Endothelial cell of umbilical vein (primary cell): Measurements from ENCODE around the gene LRCOL1. TPM values are rescaled to one million over a fixed set of nuclear protein-coding genes. Genes with fewer than 3 reads are reported as not detected.

ENCODE experiments used
- BruUV-seq: library from RNA; stranded (reverse); fragments of 400-500 nt; replicated peaks from 2 replicates; lab custom pipeline; 2021; lab: Mats Ljungman, UMichigan
- CTCF ChIA-PET: fragments of 300-600, 350-600 bp; sonication (Branson Sonifier 250); formaldehyde crosslinking; loops from one replicate; lab custom pipeline; 2021; ENCODE audit warnings: antibody characterized with exemption, inconsistent platforms; lab: Charles Lee
- POLR2A ChIA-PET: fragments of 300-600, 350-600 bp; sonication (Branson Sonifier 250); formaldehyde crosslinking; loops from one replicate; lab custom pipeline; 2021; ENCODE audit warnings: antibody characterized with exemption, inconsistent platforms; lab: Charles Lee
- DNase-seq: peaks from one replicate; pipeline ENCODE4 v3.0.0-alpha.2; 2011; ENCODE audit warnings: low read depth, low spot score
- FAIRE-seq: peaks from 2 replicates; lab custom pipeline; 2011; peaks lifted over from hg19 to GRCh38; lab: Jason Lieb, UNC
- H2AFZ ChIP-seq: 2 replicates; pipeline ENCODE4 v1.6.0; 2012; ENCODE audit warnings: low read depth, low read length, control low read depth, inconsistent platforms
- H3K27ac ChIP-seq: 2 replicates; pipeline ENCODE4 v1.5.1; 2011; ENCODE audit warnings: low read depth, mild to moderate bottlenecking, control low read depth, low read length, moderate library complexity; ENCODE audit not compliant: insufficient read depth
- H3K27me3 ChIP-seq, 2 experiments: 2 replicates each; pipeline versions ENCODE4 v1.6.0 to v1.6.1; 2011; ENCODE audit warnings: low read length in 2 of 2, mixed read lengths in 1 of 2; ENCODE audit not compliant: control insufficient read depth in 2 of 2, insufficient read depth in 2 of 2
- H3K36me3 ChIP-seq, 2 experiments: 2 replicates in 1 of 2; 3 replicates in 1 of 2; pipeline ENCODE4 v1.5.1; 2011; ENCODE audit warnings: low read length in 2 of 2, mild to moderate bottlenecking in 1 of 2, moderate library complexity in 1 of 2; ENCODE audit not compliant: control insufficient read depth in 2 of 2, insufficient read depth in 2 of 2; ENCODE audit errors: extremely low read depth in 1 of 2
- H3K4me1 ChIP-seq: 3 replicates; pipeline ENCODE4 v1.5.1; 2011; ENCODE audit warnings: mild to moderate bottlenecking, low read length; ENCODE audit not compliant: control insufficient read depth, insufficient read depth; ENCODE audit errors: extremely low read depth
- H3K4me2 ChIP-seq: 2 replicates; pipeline ENCODE4 v1.6.1; 2011; ENCODE audit warnings: low read length, control low read depth, mixed read lengths; ENCODE audit not compliant: insufficient read depth
- H3K4me3 ChIP-seq, 3 experiments: fragments of 200-600 bp in 1 of 3; sonication (generic), shearing (Covaris generic) in 1 of 3; replicated peaks in 1 of 3; 2 replicates each; pipeline ENCODE4 v1.5.1; 2011 to 2016; ENCODE audit warnings: control low read depth in 3 of 3, low read length in 3 of 3, mild to moderate bottlenecking in 2 of 3, inconsistent platforms in 1 of 3, low read depth in 1 of 3, moderate library complexity in 1 of 3; ENCODE audit not compliant: insufficient read depth in 1 of 3
- H3K79me2 ChIP-seq: 2 replicates; pipeline ENCODE4 v1.6.0; 2012; ENCODE audit warnings: low read length, inconsistent platforms; ENCODE audit not compliant: control insufficient read depth, insufficient read depth
- H3K9ac ChIP-seq: replicated peaks from 2 replicates; pipeline ENCODE3; 2011; ENCODE audit warnings: low read length, control low read depth; ENCODE audit not compliant: insufficient read depth; ENCODE audit errors: extremely low read depth
- H3K9me1 ChIP-seq: replicated peaks from 3 replicates; pipeline ENCODE4 v1.6.0; 2011; ENCODE audit warnings: mild to moderate bottlenecking, low read length; ENCODE audit not compliant: control insufficient read depth, insufficient read depth; ENCODE audit errors: extremely low read depth
- H3K9me3 ChIP-seq: replicated peaks from 2 replicates; pipeline ENCODE4 v1.5.1; 2012; ENCODE audit warnings: low read length, inconsistent platforms; ENCODE audit not compliant: control insufficient read depth, insufficient read depth
- H4K20me1 ChIP-seq: replicated peaks from 2 replicates; pipeline ENCODE3; 2011; ENCODE audit warnings: mild to moderate bottlenecking, low read length; ENCODE audit not compliant: control insufficient read depth, insufficient read depth; ENCODE audit errors: extremely low read depth
- CTCF ChIP-seq, 2 donors: IDR thresholded peaks; 1 replicate in 1 of 2; 2 replicates in 1 of 2; pipeline ENCODE4 v1.5.1; 2011; ENCODE audit warnings: low read length in 2 of 2, mild to moderate bottlenecking in 2 of 2, moderate library complexity in 2 of 2, control low read depth in 1 of 2, inconsistent platforms in 1 of 2, low read depth in 1 of 2; ENCODE audit not compliant: insufficient read depth in 1 of 2; ENCODE audit errors: extremely low read depth in 1 of 2
- EZH2 ChIP-seq: IDR thresholded peaks from 2 replicates; pipeline ENCODE4 v1.6.1; 2012; ENCODE audit warnings: borderline replicate concordance, low read depth, mild to moderate bottlenecking, moderate library complexity, low read length, inconsistent platforms; ENCODE audit not compliant: severe bottlenecking
- FOS ChIP-seq: IDR thresholded peaks from 2 replicates; pipeline ENCODE4 v1.6.1; 2011; ENCODE audit warnings: mild to moderate bottlenecking, low read length, moderate library complexity, borderline replicate concordance; ENCODE audit not compliant: insufficient read depth
- GATA2 ChIP-seq: IDR thresholded peaks from 2 replicates; pipeline ENCODE4 v1.7.0; 2011; ENCODE audit warnings: low read depth, mild to moderate bottlenecking, moderate library complexity, mixed read lengths, low read length; ENCODE audit not compliant: insufficient read length, insufficient read depth
- JUN ChIP-seq: IDR thresholded peaks from 2 replicates; pipeline ENCODE4 v1.6.1; 2011; ENCODE audit warnings: borderline replicate concordance, low read depth; ENCODE audit not compliant: insufficient read length, insufficient read depth
- MAX ChIP-seq: IDR thresholded peaks from 2 replicates; pipeline ENCODE4 v1.6.1; 2011; ENCODE audit not compliant: insufficient read depth, insufficient read length
- MYC ChIP-seq: IDR thresholded peaks from one replicate; pipeline ENCODE4 v1.6.1; 2011; ENCODE audit warnings: mild to moderate bottlenecking, low read depth, low read length
- POLR2A ChIP-seq: IDR thresholded peaks from 2 replicates; pipeline ENCODE4 v1.6.1; 2012; ENCODE audit warnings: low read depth, mild to moderate bottlenecking, control low read depth, low read length
- POLR2AphosphoS5 ChIP-seq: IDR thresholded peaks from 2 replicates; pipeline ENCODE4 v1.6.1; 2012; ENCODE audit warnings: low read depth, mild to moderate bottlenecking, control low read depth, low read length, moderate library complexity; ENCODE audit not compliant: insufficient read depth
- dilution Hi-C: fragments of 300-500 bp; cut with MboI; formaldehyde crosslinking; loops from one replicate; pipeline ENCODE4 v1.15.0; 2019; ENCODE audit warnings: low sequenced_read_pairs; ENCODE audit not compliant: extremely low pct_ligation_motif_present
- intact Hi-C: fragments of 100-400 bp; cut with micrococcal nuclease; formaldehyde crosslinking; loops from one replicate; pipeline ENCODE4 v1.10.0; 2022
- polyA plus RNA-seq, 4 experiments: library from polyadenylated mRNA; depleted of rRNA in 3 of 4; stranded (reverse) in 3 of 4; unstranded in 1 of 4; fragments of >200 nt; gene quantifications; 2 replicates each; pipeline versions ENCODE4 v1.2.1 to v1.2.3, GENCODE V29; 2011 to 2012; ENCODE audit warnings: missing spikeins in 1 of 4
- total RNA-seq: library from RNA; stranded (reverse); gene quantifications from 2 replicates; pipeline ENCODE4 v1.2.3, GENCODE V29; 2021

LRCOL1 gene
- total and polyA plus RNA-seq, 2 donors (not counting 3 experiments of a cell fraction or from before 2014, with no cell fraction given), result 1.2 to 1.5 TPM

GRCh38 chr12:132560614-132561426 lies 49.6 kb downstream of the LRCOL1 start:
- intact Hi-C loops (loop anchor here (1.0 to 2.0 kb wide), 5 partner anchors 54 to 408 kb away; partner anchors contain the start of gene FBRSL1), dilution Hi-C loops (no loop called here)
- BruUV-seq, result TSS peak; percentile 26
- Histone ChIP-seq H3K36me3 (peaks cover 0 to 2% of the 10 kb centered on the region in 2 experiments), H3K4me2 (peak overlapping the region; percentile 72), H2AFZ (peak overlapping the region; percentile 35), H3K9ac (peak overlapping the region; percentile 67), H3K79me2 (peaks cover 47% of the 10 kb centered on the region), H3K27me3 (no peaks in the 10 kb centered on the region), H3K4me3 (peak overlapping the region; percentile 79 to 91 (median 81)), H4K20me1 (peaks cover 2% of the 10 kb centered on the region), H3K27ac (peak overlapping the region; percentile 41), H3K4me1 (peaks cover 5% of the 10 kb centered on the region), H3K9me3 (no peaks in the 10 kb centered on the region), H3K9me1 (no peaks in the 10 kb centered on the region)
- peak; percentile 58 for FAIRE-seq
- CTCF ChIA-PET, result interaction anchor here (0.8 to 3.7 kb wide), 32 partner anchors 9 to 407 kb away, joined by 3 to 58 read pairs (median 4); partner anchors contain the start of gene LRCOL1
- peak; percentile 42 for TF ChIP-seq POLR2A
- TF ChIP-seq GATA2, result no peak
- no peak for TF ChIP-seq MAX
- TF ChIP-seq POLR2AphosphoS5, result peak; percentile 36
- no peak for TF ChIP-seq EZH2
- no peak for TF ChIP-seq JUN
- no peak for TF ChIP-seq FOS
- no peak for TF ChIP-seq MYC
- peak; percentile 86 to 96 for TF ChIP-seq CTCF (IDR thresholded peaks at IDR 0.05; ENCODE audit: extremely low read depth in 1 of 2, insufficient read depth in 1 of 2, low read depth in 1 of 2, low read length in 2 of 2)
- POLR2A ChIA-PET, result no interaction called here
- peak; percentile 63 for DNase-seq
